LNCaP clone FGC (cell line): ENCODE results near the gene ATP11A.
"Not testable (repeated sequence)": the region's sequence is repeated elsewhere in the genome, so short reads cannot be mapped to it uniquely, and the experiment has no call there.

Experiments used
- DNase-seq: peaks from one replicate; pipeline ENCODE4 v3.0.0-alpha.2; 2011; ENCODE audit warnings: low read depth
- H3K4me3 ChIP-seq: 2 replicates; pipeline ENCODE4 v1.5.1; 2011; ENCODE audit warnings: mild to moderate bottlenecking, low read depth, low read length, control low read depth
- CTCF ChIP-seq: IDR thresholded peaks from 2 replicates; pipeline ENCODE4 v1.5.1; 2012; ENCODE audit warnings: mild to moderate bottlenecking; ENCODE audit not compliant: control insufficient read depth, insufficient read depth; ENCODE audit errors: extremely low read depth

The ATP11A gene

GRCh38 chr13:112679381-112679780 lies 10.5 kb upstream of the ATP11A start:
- DNase-seq, result no peak
- no peak overlapping the region for H3K4me3 ChIP-seq
- no peak for TF ChIP-seq CTCF

- H3K4me3 ChIP-seq, result no peak overlapping the region
Measured at GRCh38 chr13:112679932-112680677, 9.7 kb upstream of the ATP11A start.

GRCh38 chr13:112680741-112681360 lies 9.0 kb upstream of the ATP11A start:
- no peak for DNase-seq
- H3K4me3 ChIP-seq, result no peak overlapping the region
- no peak for TF ChIP-seq CTCF

More at GRCh38 chr13:112679932-112680677, 9.7 kb upstream of the ATP11A start:
- no peak for DNase-seq
- TF ChIP-seq CTCF, result no peak

- no peak overlapping the region for H3K4me3 ChIP-seq
- no peak for DNase-seq
- TF ChIP-seq CTCF, result no peak
Measured at GRCh38 chr13:112683581-112683980, 6.3 kb upstream of the ATP11A start.

- no peak overlapping the region for H3K4me3 ChIP-seq
- TF ChIP-seq CTCF, result no peak
- DNase-seq, result no peak
Measured at GRCh38 chr13:112684071-112684845, 5.6 kb upstream of the ATP11A start.

GRCh38 chr13:112685189-112685805 lies 4.5 kb upstream of the ATP11A start:
- not testable (repeated sequence) for DNase-seq, H3K4me3 ChIP-seq

GRCh38 chr13:112685896-112686295 lies 3.9 kb upstream of the ATP11A start:
- no peak overlapping the region for H3K4me3 ChIP-seq
- DNase-seq, result no peak

More at GRCh38 chr13:112685896-112686295, 3.9 kb upstream of the ATP11A start:
- TF ChIP-seq CTCF, result no peak
